AG04449 (cell line): ENCODE results near the gene NF2.

ENCODE experiments used
- CTCF ChIA-PET: fragments of 350-600 bp; formaldehyde crosslinking; extraction: SDS; loops from one replicate; lab custom pipeline; 2021; ENCODE audit warnings: antibody characterized with exemption; lab: Yijun Ruan, JAX
- POLR2A ChIA-PET: fragments of 400-600, 350-600 bp; formaldehyde crosslinking; extraction: SDS; loops from one replicate; lab custom pipeline; 2020; ENCODE audit warnings: antibody characterized with exemption, inconsistent platforms; lab: Yijun Ruan, JAX
- DNase-seq: peaks from one replicate; pipeline ENCODE4 v3.0.0-alpha.2; 2010; ENCODE audit warnings: low read depth, low spot score
- H3K4me3 ChIP-seq: 2 replicates; pipeline ENCODE4 v1.5.1; 2011; ENCODE audit warnings: low read depth, mild to moderate bottlenecking, control low read depth, low read length
- CTCF ChIP-seq: IDR thresholded peaks from one replicate; pipeline ENCODE4 v1.5.1; 2011; ENCODE audit warnings: mild to moderate bottlenecking, moderate library complexity, low read length, control low read depth, inconsistent platforms; ENCODE audit not compliant: insufficient read depth; ENCODE audit errors: missing control alignments

Gene NF2

DNA sequence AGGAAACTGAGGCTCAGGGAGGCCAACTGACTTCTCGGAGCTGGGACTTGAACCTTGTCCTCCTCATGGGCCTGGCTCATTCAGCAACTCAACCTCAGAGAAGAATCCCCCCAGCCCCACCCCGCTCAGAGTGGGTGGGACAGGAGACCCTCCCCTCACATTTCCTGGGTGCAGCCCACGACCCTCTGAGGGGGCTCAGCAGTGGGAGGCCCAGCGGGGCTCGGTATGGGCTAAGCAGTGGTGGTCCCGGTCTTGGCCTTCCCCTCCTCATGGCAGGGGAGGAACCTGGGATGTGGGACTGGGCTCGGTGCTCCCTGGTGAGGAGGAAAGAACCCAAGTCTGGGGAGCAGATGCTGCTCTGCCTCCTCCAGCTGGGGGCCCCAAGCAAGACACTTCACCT is 102.2 kb downstream of the NF2 start:
- no peak overlapping the region for H3K4me3 ChIP-seq
- CTCF ChIA-PET: interaction anchor here (0.7 to 0.8 kb wide), 2 partner anchors 9 to 385 kb away, joined by 3 to 4 read pairs; no protein-coding TSS in a partner anchor
- POLR2A ChIA-PET: no interaction called here
- DNase-seq: no peak
- TF ChIP-seq CTCF: no peak

DNA sequence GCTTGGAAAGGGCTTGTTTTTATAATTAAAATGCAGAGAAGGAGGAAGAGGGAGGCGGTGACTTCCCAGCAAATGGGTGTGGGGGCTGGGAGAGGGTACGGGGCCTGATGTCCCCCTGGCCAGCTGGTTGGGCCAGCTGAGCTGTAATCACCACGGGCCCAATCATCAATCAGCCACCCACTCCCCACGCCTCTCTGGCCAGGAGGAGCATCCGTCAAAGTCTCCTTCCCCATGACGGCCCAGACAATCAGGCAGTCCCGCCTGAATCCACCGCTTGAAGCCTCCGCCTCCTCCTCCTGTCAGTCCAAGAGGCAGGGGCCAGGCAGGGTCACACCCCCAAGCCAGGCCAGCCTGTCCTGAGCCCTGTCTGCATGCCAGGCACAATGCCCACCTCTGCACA is 103.1 kb downstream of the NF2 start:
- POLR2A ChIA-PET: no interaction called here
- TF ChIP-seq CTCF: no peak
- no peak for DNase-seq
- CTCF ChIA-PET: no interaction called here
- H3K4me3 ChIP-seq: no peak overlapping the region

- TF ChIP-seq CTCF: no peak
- ChIA-PET CTCF (no interaction called here), POLR2A (no interaction called here)
- no peak overlapping the region for H3K4me3 ChIP-seq
- no peak for DNase-seq
Observed at GRCh38 chr22:29707010-29707409, 103.6 kb downstream of the NF2 start.

DNA sequence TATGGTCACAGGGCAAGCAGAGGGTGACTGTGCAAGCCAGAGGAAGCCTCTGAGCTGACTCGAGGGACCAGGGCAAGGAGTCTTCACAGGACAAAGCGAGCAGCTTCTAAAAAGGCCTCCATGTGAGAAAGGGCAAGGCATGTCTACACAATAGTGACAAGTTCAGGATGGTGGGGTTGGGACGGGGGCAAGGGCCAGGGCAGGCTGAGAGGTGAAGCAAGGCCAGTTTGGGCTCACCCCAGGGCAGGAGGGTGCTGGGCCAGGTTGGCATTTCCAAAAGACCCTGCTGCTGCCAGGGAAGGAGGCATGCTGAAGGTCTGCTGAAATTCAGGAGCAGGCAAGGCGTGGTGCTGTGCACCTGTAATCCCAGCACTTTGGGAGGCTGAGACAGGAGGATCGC is 104.0 kb downstream of the NF2 start:
- POLR2A ChIA-PET: no interaction called here
- no peak for DNase-seq
- no peak for TF ChIP-seq CTCF
- CTCF ChIA-PET: no interaction called here
- H3K4me3 ChIP-seq: no peak overlapping the region

GRCh38 chr22:29710193-29710592 is 106.8 kb downstream of the NF2 start:
- H3K4me3 ChIP-seq: no peak overlapping the region
- no peak for TF ChIP-seq CTCF
- ChIA-PET CTCF (no interaction called here), POLR2A (no interaction called here)
- DNase-seq: no peak

DNA sequence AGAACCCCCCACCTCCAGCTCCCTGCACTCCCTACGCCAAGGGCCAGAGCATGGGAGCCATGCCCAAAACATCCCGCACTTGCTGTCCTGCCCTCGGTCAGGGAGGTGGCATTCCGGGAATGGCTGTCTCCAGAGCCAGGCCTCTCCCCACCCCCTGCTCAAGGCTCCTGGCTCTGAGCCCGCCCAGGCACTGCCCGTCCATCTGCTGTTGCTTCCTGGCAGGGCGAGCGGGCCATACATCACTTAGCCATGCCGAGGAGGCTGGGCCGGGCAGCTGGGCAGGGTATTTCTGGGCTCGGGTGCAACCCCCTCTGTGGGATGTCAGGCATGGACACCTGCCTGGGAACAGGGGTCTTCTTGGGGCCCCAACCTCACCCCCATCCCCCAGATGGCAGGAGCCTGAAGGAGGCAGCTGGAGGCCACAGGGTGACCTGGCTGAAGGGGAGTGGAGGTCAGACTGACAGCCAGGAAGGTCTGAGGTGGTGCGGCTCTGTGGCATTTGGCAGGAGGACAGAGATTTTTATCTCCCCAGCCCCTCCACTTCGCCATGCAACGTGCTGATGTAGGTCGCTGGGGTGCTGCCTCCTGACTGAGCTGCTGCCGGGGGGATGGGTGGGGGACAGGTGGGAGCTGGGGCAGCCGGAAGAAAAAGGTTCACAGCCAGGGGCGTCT is 107.6 kb downstream of the NF2 start:
- no peak overlapping the region for H3K4me3 ChIP-seq
- ChIA-PET CTCF (no interaction called here), POLR2A (no interaction called here)
- no peak for DNase-seq
- TF ChIP-seq CTCF: no peak
